Psoas muscle (tissue), 8 donors: ENCODE measurements around the gene MKI67. TPM values are rescaled to one million over a fixed set of nuclear protein-coding genes. Genes with fewer than 3 reads are reported as not detected.

Source experiments
- ATAC-seq, 4 donors: fragments of 200-7000 bp; cut with Tn5 transposase; one replicate each; pipeline ENCODE4 v1.9.1; 2020; ENCODE audit warnings: moderate library complexity in 3 of 4, mild to moderate bottlenecking in 2 of 4
- DNase-seq, 2 donors: peaks; one replicate each; pipeline ENCODE4 v3.0.0-alpha.2; 2020
- H3K27ac ChIP-seq: fragments of 200-600 bp; one replicate; pipeline ENCODE4 v1.8.0; 2022
- H3K27me3 ChIP-seq, 3 donors: fragments of 200-600 bp in 1 of 3; one replicate each; pipeline versions ENCODE4 v1.6.1 to v1.8.0; 2013 to 2022; ENCODE audit warnings: low read length in 2 of 3, mild to moderate bottlenecking in 2 of 3, moderate library complexity in 1 of 3; ENCODE audit not compliant: insufficient read depth in 3 of 3
- H3K36me3 ChIP-seq, 2 donors: fragments of 200-600 bp in 1 of 2; one replicate each; pipeline versions ENCODE4 v1.6.1 to v1.8.0; 2013 to 2022; ENCODE audit warnings: low read depth in 1 of 2, mild to moderate bottlenecking in 1 of 2, moderate library complexity in 1 of 2; ENCODE audit not compliant: insufficient read depth in 1 of 2
- H3K4me1 ChIP-seq: fragments of 200-600 bp; one replicate; pipeline ENCODE4 v1.8.0; 2022
- H3K4me3 ChIP-seq: fragments of 200-600 bp; one replicate; pipeline ENCODE4 v1.8.0; 2022; ENCODE audit warnings: mild to moderate bottlenecking
- H3K9me3 ChIP-seq: fragments of 200-600 bp; one replicate; pipeline ENCODE4 v1.8.0; 2022
- CTCF ChIP-seq: fragments of 200-600 bp; IDR thresholded peaks from one replicate; pipeline ENCODE4 v1.8.0; 2022; ENCODE audit warnings: antibody characterized with exemption
- WGBS, 3 donors: extraction: QIAGEN DNeasy Blood & Tissue Kit; methylation state at CpG; one replicate each; pipeline versions ENCODE4 v1.1.6 to v1.1.7; 2013; 5-methylcytosine and 5-hydroxymethylcytosine counted together
- intact Hi-C, 2 donors: fragments of 100-400 bp; cut with DNase I; formaldehyde crosslinking; loops; one replicate each; pipeline versions ENCODE4 v1.11.0 to v1.14.2; 2022
- long read RNA-seq, 2 donors: library from polyadenylated mRNA; unstranded; transcript quantifications; one replicate each; pipeline ENCODE4 v2.0.0, GENCODE V29; 2021
- polyA plus RNA-seq, 3 donors: library from polyadenylated mRNA; stranded (reverse); fragments of 200-250 nt; gene quantifications; one replicate each; pipeline ENCODE4 v1.2.3, GENCODE V29; 2013
- total RNA-seq, 4 donors: library from RNA; stranded (reverse); fragmentation: NEBNext Ultra II Directional in 2 of 4; extraction: Animal tissue kit (Norgen Biotek cat#: 25700) in 2 of 4; gene quantifications; one replicate each; pipeline versions ENCODE4 v1.2.1 to v1.2.4, GENCODE V29; 2021 to 2023
- donor health status: healthy with polysubstance abuse.
- donor health status: DM: no; HTN: no; CAD: no; lungs with moderate emphysema.
- donor health status: Bipolar disorder and iron deficiency.
- donor health status: healthy.
- donor health status: DM: yes; HTN: yes; CAD: no.
- donor health status: DM: no; HTN: no; CAD: no.
- donor health status: DM: no; HTN: no; CAD: no.
- donor health status: DM: yes; HTN: yes; CAD: no.

Gene MKI67
- total RNA-seq (under 1 TPM; 0.02 to 0.84 (median 0.31) TPM), polyA plus RNA-seq (under 1 TPM in 2 of 3 donors, not detected in 1; 0.06 to 0.07 TPM)
- long read RNA-seq, donor 1: 0 reads
- long read RNA-seq, donor 2: 0 reads

- peaks cover 10% of the 10 kb centered on the region for H3K4me1 ChIP-seq
- peaks cover 0 to 40% (median 10%) of the 10 kb centered on the region in 3 donors for H3K27me3 ChIP-seq
- ATAC-seq: peak; percentile 71 to 94 (median 88)
- no peaks in the 10 kb centered on the region for H3K9me3 ChIP-seq
- peak within 1 kb of the TSS; percentile 66 for H3K4me3 ChIP-seq
- peak; percentile 80 to 84 for DNase-seq
- no peaks in the 10 kb centered on the region for H3K36me3 ChIP-seq
- 0 to 1% (median 1%) methylated on average over 63 to 95 of the region's 95 CpGs for WGBS, 3 donors
- TF ChIP-seq CTCF: no peak
- intact Hi-C loops: no loop called here
- no peak within 1 kb of the TSS for H3K27ac ChIP-seq
Measured at GRCh38 chr10:128125944-128126764, at the start of gene MKI67. Gene MKI67, minus strand, starts transcription at chr10:128126423. Its CDS starts 756 bp downstream, at chr10:128125667.

- Histone ChIP-seq H3K9me3 (peaks cover 8% of the 10 kb centered on the region), H3K27me3 (no peaks in the 10 kb centered on the region), H3K36me3 (no peaks in the 10 kb centered on the region), H3K4me1 (no peaks in the 10 kb centered on the region), H3K4me3 (no peak overlapping the region), H3K27ac (no peak overlapping the region)
- no peak for TF ChIP-seq CTCF
- ATAC-seq: no peak
- intact Hi-C loops: no loop called here
- 84 to 90% (median 86%) methylated on average over 4 of the region's 4 CpGs for WGBS, 3 donors
- DNase-seq: no peak
Measured at GRCh38 chr10:128174581-128175559, 48.6 kb upstream of the MKI67 start.

GRCh38 chr10:128173386-128173785 is 47.2 kb upstream of the MKI67 start:
- Histone ChIP-seq H3K4me3 (no peak overlapping the region), H3K27me3 (peaks cover 0 to 2% (median 0%) of the 10 kb centered on the region in 3 donors), H3K36me3 (no peaks in the 10 kb centered on the region), H3K4me1 (no peaks in the 10 kb centered on the region), H3K9me3 (peaks cover 8% of the 10 kb centered on the region), H3K27ac (no peak overlapping the region)
- 14 to 37% (median 17%) methylated on average over 1 of the region's 1 CpG for WGBS, 3 donors
- TF ChIP-seq CTCF: no peak
- DNase-seq (no peak), ATAC-seq (no peak)
- intact Hi-C loops: no loop called here

- no peak for DNase-seq
- WGBS, 3 donors: 79 to 95% (median 85%) methylated on average over 1 of the region's 1 CpG
- Histone ChIP-seq H3K4me1 (no peaks in the 10 kb centered on the region), H3K9me3 (peaks cover 8% of the 10 kb centered on the region), H3K36me3 (no peaks in the 10 kb centered on the region), H3K27ac (no peak overlapping the region), H3K27me3 (peaks cover 0 to 2% (median 0%) of the 10 kb centered on the region in 3 donors), H3K4me3 (no peak overlapping the region)
- no peak for ATAC-seq
- TF ChIP-seq CTCF: no peak
- intact Hi-C loops: no loop called here
Measured at GRCh38 chr10:128172756-128173155, 46.5 kb upstream of the MKI67 start.
